VCaP (cell line): Measurements from ENCODE around the gene SLC38A5.

Source experiments
- H3K27ac ChIP-seq: fragments of 450-650 bp; 2 replicates; pipeline ENCODE4 v1.5.1; 2017
- CTCF ChIP-seq: fragments of 450-650 bp; conservative IDR thresholded peaks from 2 replicates; pipeline ENCODE4 v1.5.1; 2017; ENCODE audit warnings: mild to moderate bottlenecking, moderate library complexity

Gene SLC38A5

GRCh38 chrX:48504261-48504660 is 34.2 kb upstream of the SLC38A5 start:
- TF ChIP-seq CTCF = no peak
- no peak overlapping the region for H3K27ac ChIP-seq

DNA sequence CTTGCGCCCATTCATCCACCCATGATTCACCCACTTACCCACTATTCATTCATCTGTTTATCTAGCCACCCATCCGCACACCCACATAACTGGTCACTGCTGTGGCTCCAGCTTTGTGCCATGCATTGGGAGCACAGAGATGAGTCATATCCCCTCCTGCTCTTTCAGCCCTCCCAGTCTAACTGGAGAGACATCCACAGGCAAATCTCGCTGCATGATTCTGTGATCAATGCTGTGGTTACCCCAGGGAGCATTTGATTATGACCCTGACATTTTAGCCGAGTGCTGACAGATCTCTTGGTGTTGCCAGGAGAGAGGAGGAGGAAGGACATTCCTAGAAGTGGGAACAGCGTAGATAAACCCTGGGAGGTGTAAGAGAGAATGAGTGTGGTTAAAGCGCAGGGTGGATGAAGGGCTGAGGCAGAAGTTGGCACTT is 28.3 kb upstream of the SLC38A5 start:
- no peak overlapping the region for H3K27ac ChIP-seq
- TF ChIP-seq CTCF = no peak

DNA sequence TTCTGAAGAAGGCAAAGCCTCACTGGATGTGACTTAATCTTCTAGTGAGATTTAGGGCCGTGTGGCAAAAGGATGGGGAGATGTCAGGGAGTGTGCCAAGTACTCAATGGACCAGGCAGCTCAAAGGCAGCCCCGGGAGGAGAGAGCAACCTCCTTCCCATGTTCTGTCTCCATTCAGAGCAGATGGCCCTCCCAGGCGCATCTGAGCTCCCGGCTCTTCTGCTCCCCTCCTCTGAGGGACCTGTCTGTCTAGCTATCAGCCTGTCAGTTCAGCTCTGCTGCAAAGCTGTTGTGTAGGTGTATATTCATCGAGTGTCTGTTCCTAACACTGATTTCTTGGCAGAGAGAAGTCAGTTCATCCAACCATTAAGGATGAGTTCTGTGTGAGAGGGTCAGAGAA is 27.8 kb upstream of the SLC38A5 start:
- no peak for TF ChIP-seq CTCF

DNA sequence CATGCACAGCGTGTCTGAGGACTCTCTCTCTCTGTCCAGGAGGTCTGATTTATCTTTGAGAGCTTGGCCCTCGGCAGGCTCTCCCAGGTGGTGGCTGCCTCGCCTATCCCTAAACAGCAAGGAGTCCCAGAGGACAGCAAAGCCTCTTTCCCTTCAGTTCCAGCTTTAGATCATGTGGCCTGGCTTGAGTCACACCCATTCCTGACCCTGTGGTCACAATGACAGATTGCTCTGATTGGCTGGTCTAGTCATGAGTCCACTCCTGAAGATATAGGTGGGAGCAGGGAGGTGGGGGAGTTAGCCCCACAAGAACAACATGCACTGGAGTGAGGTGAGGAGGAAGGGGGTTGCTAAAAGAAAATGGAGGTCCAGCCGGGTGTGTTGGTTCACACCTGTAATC is 26.6 kb upstream of the SLC38A5 start:
- H3K27ac ChIP-seq = no peak overlapping the region
- TF ChIP-seq CTCF = no peak

More for the DNA sequence above, 27.8 kb upstream of the SLC38A5 start:
- H3K27ac ChIP-seq = no peak overlapping the region

GRCh38 chrX:48493890-48494364 is 23.9 kb upstream of the SLC38A5 start:
- TF ChIP-seq CTCF = peak; percentile 20; the same call in 1 of the 2 replicates

DNA sequence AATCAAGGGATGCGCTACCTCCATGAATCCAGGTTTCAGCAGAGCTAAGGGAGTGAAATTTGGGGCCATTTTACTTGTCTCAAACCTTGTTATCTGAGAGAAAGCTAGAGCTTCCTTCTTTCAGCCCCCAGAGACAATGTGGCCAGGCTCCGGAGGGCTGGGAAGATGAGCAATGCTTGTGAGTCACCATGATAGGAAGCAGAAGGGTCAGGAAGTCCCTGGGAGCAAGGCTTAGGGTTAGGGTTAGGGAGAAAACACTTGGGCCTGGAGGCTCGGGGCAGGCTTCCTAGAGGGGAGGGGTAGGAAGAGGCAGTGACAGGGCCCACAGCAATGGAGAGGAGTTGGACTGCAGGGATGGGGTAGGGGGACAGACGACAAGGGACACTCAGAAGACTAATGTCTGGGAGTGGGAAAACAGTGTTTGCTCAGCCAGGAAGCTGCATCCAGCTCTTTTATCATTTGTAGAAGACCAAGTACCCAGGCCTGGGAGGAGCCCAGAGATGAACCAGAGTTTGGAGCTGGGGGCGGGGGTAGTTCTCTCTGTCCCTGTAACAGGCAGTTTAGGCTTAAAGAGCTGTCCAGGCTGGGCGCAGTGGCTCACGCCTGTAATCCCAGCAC is 22.3 kb upstream of the SLC38A5 start:
- no peak overlapping the region for H3K27ac ChIP-seq
- TF ChIP-seq CTCF = no peak

More at GRCh38 chrX:48493890-48494364, 23.9 kb upstream of the SLC38A5 start:
- no peak overlapping the region for H3K27ac ChIP-seq

DNA sequence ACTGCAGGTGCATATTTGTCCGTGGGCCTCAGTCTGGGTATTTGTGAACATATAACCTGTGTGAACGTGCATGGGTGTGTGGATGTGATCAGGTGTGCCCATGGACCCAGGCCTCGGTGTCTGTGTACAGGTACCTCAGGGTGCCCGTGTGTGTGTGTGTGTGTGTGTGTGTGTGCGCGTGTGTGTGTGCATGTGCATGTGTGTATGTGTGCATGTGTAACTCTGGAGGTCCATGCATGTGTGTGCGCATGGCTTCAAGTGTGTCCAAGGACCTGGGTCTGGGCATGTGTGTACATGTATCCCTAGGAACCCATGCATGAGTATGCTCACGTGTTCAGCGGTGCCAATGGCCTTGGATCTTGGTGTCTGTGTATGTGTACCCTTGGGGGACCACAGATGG is 21.7 kb upstream of the SLC38A5 start:
- TF ChIP-seq CTCF = no peak
- no peak overlapping the region for H3K27ac ChIP-seq
